ENCODE measurements around the gene ZNF283.

ZNF283 gene

DNA sequence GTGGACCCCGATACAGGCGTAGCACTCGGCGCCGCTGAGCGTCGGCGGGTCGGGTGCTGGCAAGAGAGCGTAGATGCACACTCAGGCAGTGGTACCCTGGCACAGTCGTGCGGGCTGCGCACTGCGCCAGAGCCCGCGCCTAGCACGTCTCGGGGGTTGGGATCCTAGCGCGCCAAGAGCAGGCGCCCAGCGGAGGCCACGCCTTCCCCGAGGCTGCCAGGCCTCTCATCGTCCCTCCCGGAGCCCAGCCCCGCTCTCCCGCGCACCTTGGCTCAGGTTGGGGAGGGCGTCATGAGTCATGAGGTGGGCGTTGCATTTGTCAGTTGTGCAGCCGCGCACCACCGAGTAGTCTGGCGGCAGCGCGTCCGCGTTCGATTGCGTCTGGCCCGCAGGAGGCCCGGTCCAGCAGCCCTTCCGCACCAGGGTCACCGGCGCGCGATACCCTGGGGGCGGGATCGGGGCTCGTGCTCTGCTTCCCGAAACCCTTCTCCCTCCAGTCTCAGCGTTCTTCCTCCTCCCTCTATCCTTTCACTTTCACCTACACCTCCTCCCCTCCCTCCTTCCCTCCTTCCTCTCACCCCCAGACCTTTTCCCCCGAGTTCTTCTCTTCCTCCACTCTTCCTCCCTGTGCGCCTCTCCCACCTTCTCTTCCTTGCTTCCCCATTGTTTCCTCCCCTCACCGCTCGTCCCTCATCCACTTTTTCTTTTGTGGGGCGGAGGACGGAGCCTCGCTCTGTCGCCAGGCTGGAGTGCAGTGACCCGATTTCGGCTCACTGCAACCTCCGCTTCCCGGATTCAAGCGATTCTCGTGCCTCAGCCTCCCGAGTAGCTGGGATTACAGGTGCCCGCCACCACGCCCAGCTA lies 28.3 kb upstream of the ZNF283 start (continued):
- TF ChIP-seq, protein P1, sequence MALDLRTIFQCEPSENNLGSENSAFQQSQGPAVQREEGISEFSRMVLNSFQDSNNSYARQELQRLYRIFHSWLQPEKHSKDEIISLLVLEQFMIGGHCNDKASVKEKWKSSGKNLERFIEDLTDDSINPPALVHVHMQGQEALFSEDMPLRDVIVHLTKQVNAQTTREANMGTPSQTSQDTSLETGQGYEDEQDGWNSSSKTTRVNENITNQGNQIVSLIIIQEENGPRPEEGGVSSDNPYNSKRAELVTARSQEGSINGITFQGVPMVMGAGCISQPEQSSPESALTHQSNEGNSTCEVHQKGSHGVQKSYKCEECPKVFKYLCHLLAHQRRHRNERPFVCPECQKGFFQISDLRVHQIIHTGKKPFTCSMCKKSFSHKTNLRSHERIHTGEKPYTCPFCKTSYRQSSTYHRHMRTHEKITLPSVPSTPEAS (tag by site-specific recombination; IDR thresholded peaks at IDR 0.05): peak; percentile 53
- TF ChIP-seq, protein P2, sequence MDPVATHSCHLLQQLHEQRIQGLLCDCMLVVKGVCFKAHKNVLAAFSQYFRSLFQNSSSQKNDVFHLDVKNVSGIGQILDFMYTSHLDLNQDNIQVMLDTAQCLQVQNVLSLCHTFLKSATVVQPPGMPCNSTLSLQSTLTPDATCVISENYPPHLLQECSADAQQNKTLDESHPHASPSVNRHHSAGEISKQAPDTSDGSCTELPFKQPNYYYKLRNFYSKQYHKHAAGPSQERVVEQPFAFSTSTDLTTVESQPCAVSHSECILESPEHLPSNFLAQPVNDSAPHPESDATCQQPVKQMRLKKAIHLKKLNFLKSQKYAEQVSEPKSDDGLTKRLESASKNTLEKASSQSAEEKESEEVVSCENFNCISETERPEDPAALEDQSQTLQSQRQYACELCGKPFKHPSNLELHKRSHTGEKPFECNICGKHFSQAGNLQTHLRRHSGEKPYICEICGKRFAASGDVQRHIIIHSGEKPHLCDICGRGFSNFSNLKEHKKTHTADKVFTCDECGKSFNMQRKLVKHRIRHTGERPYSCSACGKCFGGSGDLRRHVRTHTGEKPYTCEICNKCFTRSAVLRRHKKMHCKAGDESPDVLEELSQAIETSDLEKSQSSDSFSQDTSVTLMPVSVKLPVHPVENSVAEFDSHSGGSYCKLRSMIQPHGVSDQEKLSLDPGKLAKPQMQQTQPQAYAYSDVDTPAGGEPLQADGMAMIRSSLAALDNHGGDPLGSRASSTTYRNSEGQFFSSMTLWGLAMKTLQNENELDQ (tag by site-specific recombination; IDR thresholded peaks at IDR 0.05; ENCODE audit: low read depth): no peak
- TF ChIP-seq, protein P3, sequence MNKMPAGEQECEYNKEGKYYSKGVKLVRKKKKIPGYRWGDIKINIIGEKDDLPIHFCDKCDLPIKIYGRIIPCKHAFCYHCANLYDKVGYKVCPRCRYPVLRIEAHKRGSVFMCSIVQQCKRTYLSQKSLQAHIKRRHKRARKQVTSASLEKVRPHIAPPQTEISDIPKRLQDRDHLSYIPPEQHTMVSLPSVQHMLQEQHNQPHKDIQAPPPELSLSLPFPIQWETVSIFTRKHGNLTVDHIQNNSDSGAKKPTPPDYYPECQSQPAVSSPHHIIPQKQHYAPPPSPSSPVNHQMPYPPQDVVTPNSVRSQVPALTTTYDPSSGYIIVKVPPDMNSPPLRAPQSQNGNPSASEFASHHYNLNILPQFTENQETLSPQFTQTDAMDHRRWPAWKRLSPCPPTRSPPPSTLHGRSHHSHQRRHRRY (tag by site-specific recombination; IDR thresholded peaks at IDR 0.05): no peak; the same call in none of the 2 replicates
- TF ChIP-seq, protein P4, sequence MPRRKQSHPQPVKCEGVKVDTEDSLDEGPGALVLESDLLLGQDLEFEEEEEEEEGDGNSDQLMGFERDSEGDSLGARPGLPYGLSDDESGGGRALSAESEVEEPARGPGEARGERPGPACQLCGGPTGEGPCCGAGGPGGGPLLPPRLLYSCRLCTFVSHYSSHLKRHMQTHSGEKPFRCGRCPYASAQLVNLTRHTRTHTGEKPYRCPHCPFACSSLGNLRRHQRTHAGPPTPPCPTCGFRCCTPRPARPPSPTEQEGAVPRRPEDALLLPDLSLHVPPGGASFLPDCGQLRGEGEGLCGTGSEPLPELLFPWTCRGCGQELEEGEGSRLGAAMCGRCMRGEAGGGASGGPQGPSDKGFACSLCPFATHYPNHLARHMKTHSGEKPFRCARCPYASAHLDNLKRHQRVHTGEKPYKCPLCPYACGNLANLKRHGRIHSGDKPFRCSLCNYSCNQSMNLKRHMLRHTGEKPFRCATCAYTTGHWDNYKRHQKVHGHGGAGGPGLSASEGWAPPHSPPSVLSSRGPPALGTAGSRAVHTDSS (tag by site-specific recombination; IDR thresholded peaks at IDR 0.05): no peak
- TF ChIP-seq ZNF529 (tag by site-specific recombination; IDR thresholded peaks at IDR 0.05; ENCODE audit: insufficient replicate concordance): no peak
- TF ChIP-seq ZNF112 (tag by site-specific recombination; IDR thresholded peaks at IDR 0.05): no peak; the same call in none of the 2 replicates
- TF ChIP-seq SP7 (tag by site-specific recombination; IDR thresholded peaks at IDR 0.05): peak; percentile 95
- TF ChIP-seq ZNF514 (tag by site-specific recombination; IDR thresholded peaks at IDR 0.05): no peak
- TF ChIP-seq, protein P5, sequence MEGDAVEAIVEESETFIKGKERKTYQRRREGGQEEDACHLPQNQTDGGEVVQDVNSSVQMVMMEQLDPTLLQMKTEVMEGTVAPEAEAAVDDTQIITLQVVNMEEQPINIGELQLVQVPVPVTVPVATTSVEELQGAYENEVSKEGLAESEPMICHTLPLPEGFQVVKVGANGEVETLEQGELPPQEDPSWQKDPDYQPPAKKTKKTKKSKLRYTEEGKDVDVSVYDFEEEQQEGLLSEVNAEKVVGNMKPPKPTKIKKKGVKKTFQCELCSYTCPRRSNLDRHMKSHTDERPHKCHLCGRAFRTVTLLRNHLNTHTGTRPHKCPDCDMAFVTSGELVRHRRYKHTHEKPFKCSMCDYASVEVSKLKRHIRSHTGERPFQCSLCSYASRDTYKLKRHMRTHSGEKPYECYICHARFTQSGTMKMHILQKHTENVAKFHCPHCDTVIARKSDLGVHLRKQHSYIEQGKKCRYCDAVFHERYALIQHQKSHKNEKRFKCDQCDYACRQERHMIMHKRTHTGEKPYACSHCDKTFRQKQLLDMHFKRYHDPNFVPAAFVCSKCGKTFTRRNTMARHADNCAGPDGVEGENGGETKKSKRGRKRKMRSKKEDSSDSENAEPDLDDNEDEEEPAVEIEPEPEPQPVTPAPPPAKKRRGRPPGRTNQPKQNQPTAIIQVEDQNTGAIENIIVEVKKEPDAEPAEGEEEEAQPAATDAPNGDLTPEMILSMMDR (tag by site-specific recombination; IDR thresholded peaks at IDR 0.05): no peak
- TF ChIP-seq, protein P6, sequence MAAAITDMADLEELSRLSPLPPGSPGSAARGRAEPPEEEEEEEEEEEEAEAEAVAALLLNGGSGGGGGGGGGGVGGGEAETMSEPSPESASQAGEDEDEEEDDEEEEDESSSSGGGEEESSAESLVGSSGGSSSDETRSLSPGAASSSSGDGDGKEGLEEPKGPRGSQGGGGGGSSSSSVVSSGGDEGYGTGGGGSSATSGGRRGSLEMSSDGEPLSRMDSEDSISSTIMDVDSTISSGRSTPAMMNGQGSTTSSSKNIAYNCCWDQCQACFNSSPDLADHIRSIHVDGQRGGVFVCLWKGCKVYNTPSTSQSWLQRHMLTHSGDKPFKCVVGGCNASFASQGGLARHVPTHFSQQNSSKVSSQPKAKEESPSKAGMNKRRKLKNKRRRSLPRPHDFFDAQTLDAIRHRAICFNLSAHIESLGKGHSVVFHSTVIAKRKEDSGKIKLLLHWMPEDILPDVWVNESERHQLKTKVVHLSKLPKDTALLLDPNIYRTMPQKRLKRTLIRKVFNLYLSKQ (tag by site-specific recombination; IDR thresholded peaks at IDR 0.05; ENCODE audit: borderline replicate concordance): no peak
- TF ChIP-seq ZNF350 (tag by site-specific recombination; IDR thresholded peaks at IDR 0.05): no peak
- TF ChIP-seq IKZF3 (tag by site-specific recombination; IDR thresholded peaks at IDR 0.05): no peak; the same call in 1 of the 2 replicates
- peak; percentile 90; the same call in 1 of the 2 replicates for TF ChIP-seq KLF10 (tag by site-specific recombination; IDR thresholded peaks at IDR 0.05)
- TF ChIP-seq ZNF416 (tag by site-specific recombination; IDR thresholded peaks at IDR 0.05): no peak; the same call in none of the 2 replicates
- no peak for TF ChIP-seq ZNF23 (tag by site-specific recombination; IDR thresholded peaks at IDR 0.05; ENCODE audit: borderline replicate concordance)
- peak; percentile 89 for TF ChIP-seq ZNF629 (tag by site-specific recombination; IDR thresholded peaks at IDR 0.05)
- TF ChIP-seq ZNF621 (tag by site-specific recombination; IDR thresholded peaks at IDR 0.05): 0 out of 2 replicates have a peak, but pooled peaks have one; percentile 90
- TF ChIP-seq, protein P7, sequence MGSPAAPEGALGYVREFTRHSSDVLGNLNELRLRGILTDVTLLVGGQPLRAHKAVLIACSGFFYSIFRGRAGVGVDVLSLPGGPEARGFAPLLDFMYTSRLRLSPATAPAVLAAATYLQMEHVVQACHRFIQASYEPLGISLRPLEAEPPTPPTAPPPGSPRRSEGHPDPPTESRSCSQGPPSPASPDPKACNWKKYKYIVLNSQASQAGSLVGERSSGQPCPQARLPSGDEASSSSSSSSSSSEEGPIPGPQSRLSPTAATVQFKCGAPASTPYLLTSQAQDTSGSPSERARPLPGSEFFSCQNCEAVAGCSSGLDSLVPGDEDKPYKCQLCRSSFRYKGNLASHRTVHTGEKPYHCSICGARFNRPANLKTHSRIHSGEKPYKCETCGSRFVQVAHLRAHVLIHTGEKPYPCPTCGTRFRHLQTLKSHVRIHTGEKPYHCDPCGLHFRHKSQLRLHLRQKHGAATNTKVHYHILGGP (tag by site-specific recombination; IDR thresholded peaks at IDR 0.05): no peak
- TF ChIP-seq ZIC2 (tag by site-specific recombination; IDR thresholded peaks at IDR 0.05): peak; percentile 87
- TF ChIP-seq ZNF48 (tag by site-specific recombination; IDR thresholded peaks at IDR 0.05): no peak
- TF ChIP-seq ZNF394 (tag by site-specific recombination; IDR thresholded peaks at IDR 0.05; ENCODE audit: borderline replicate concordance): peak; percentile 66; the same call in 1 of the 2 replicates
- no peak for TF ChIP-seq ZSCAN30 (tag by site-specific recombination; IDR thresholded peaks at IDR 0.05)
- TF ChIP-seq YY1 (tag by site-specific recombination; IDR thresholded peaks at IDR 0.05): no peak
- TF ChIP-seq ZNF341 (tag by site-specific recombination; IDR thresholded peaks at IDR 0.05; ENCODE audit: low read depth): peak; percentile 55; the same call in 1 of the 2 replicates
- peak; percentile 79 for TF ChIP-seq ZNF248 (tag by site-specific recombination; IDR thresholded peaks at IDR 0.05)
- peak; percentile 98 for TF ChIP-seq ZEB2 (tag by site-specific recombination; IDR thresholded peaks at IDR 0.05)
- TF ChIP-seq REPIN1 (tag by site-specific recombination; IDR thresholded peaks at IDR 0.05; ENCODE audit: low read depth): peak; percentile 96; the same call in 1 of the 2 replicates
- peak; percentile 71; the same call in 1 of the 2 replicates for TF ChIP-seq ZNF658 (tag by site-specific recombination; IDR thresholded peaks at IDR 0.05)

Measured in HEK293 (cell line).